GM19099 (cell line): Measurements from ENCODE around the gene LRRC8B.

Experiments used
- POLR2A ChIP-seq: IDR thresholded peaks from 3 replicates; pipeline ENCODE4 v1.6.1; 2011; ENCODE audit warnings: low read depth; ENCODE audit not compliant: insufficient read length; ENCODE audit errors: extremely low read depth

LRRC8B gene

GRCh38 chr1:89582571-89582970 is 57.9 kb downstream of the LRRC8B start:
- no peak for TF ChIP-seq POLR2A

DNA sequence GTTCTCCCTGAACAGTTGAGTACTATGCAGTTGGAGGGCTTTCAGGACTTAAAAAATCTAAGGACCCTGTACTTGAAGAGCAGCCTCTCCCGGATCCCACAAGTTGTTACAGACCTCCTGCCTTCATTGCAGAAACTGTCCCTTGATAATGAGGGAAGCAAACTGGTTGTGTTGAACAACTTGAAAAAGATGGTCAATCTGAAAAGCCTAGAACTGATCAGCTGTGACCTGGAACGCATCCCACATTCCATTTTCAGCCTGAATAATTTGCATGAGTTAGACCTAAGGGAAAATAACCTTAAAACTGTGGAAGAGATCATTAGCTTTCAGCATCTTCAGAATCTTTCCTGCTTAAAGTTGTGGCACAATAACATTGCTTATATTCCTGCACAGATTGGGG is 59.6 kb downstream of the LRRC8B start:
- no peak for TF ChIP-seq POLR2A

DNA sequence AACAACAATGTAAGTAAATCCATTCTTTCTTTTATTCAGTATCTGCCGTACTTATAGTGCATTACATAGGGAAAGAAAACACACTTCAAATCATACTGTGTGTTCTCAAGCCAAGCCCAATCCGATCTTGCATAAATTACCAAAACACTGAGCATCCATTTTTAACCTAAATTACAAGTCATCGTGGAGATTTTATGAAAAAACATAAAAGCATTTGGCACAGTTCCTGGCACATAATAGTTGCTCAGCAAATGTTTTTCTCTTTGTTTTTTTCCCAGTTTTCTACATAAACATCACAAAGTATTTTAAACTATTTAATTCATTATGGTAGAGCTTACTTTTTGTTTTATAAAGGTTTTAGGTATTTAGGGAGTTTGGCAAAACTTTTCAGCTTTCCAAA is 60.2 kb downstream of the LRRC8B start:
- no peak for TF ChIP-seq POLR2A

DNA sequence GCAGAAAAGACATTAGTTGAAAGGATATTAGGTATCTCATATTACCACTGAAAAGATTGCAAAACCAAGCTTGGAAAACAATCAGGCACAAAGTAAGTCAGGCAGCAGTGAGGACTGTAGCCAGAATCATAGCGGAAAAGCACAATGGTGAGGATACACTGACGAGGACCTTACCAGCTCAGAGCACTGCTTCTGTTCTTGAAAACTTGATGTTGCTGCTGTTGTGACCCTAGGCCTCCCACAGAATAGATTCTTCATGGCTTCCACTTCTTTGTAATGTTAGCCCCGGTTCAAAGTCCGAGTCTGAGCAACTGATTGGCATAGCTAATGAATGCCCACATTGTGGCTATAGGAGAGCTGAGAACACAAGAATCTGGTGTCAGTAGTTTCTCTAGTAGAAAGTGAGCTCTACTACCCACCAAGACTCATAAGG is 63.1 kb downstream of the LRRC8B start:
- TF ChIP-seq POLR2A: no peak

GRCh38 chr1:89588480-89588879 is 63.9 kb downstream of the LRRC8B start:
- no peak for TF ChIP-seq POLR2A

- TF ChIP-seq POLR2A: no peak
Observed at GRCh38 chr1:89589515-89589914, 64.9 kb downstream of the LRRC8B start.

- TF ChIP-seq POLR2A: no peak
Observed at GRCh38 chr1:89590341-89591080, 65.9 kb downstream of the LRRC8B start.

DNA sequence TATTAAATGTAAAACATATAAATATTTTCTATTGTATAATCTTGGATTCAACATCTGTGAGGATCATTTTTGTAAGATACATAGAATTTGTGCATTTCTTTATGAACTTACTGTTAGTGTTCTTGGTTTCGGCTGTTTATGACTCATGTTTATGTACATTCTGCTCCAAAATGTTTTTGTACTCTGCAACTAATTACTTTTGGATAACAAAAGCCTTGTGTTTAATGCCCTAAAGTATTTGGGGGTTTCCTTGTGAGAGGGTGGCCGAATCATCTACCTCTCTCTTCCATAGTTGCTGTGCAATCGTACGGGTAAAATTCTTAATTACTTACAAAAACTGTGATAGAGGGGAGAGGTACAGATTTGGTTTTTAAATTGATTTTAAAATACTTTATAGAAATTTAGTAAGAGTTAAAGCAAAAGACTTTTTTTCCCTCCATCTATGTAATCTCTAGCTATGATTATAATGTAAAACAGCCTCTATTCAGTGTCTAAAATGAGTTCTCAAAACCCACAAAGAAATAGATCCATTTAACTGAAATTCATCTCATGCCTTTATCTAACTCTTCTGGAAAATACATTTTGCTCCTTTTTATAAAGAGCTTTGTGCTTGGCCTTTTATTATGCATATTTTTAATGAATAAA is 69.6 kb downstream of the LRRC8B start:
- no peak for TF ChIP-seq POLR2A

GRCh38 chr1:89596698-89597097 is 72.1 kb downstream of the LRRC8B start:
- no peak for TF ChIP-seq POLR2A

DNA sequence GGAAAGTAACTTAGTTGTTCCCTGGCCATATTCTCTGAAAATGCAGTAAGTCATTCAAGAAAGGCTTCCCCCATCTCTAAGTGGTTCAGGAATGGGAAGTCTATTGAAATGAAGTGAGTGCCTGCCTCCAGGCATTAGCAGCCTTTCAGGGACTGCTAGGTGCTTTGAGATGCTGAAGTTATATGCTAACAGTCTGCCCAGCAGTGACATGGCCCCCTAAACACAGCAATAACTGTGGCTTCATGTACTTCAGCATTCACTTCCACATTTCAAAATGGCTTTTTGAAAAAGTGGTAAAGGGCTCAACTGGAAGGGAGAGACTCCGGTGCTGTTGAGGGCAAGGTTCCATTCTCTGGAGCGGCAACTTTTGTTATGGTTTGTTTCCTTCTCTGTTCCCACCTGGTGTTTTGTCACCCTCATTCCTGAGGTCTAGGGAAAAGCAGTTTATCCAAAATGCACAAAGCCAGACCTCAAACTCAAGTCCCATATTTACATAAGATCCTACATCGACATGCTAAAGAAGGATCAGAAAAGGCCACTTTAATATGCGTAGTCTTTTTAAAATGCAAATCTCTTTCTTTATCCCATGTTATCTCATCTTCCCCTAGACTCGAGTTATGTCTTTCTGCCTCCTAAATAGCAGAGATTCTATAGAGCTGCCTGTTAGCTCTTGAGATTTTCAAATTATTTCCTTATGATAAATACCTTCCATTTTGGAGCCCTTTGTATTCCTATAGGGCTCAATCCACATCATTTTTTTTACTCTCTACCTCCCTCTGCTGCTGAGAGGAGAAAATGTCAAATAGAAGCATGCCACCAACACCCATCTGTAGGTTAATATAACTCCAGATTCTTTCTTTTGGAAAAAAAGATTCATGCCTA is 74.1 kb downstream of the LRRC8B start:
- TF ChIP-seq POLR2A: no peak

- no peak for TF ChIP-seq POLR2A
Observed at GRCh38 chr1:89599332-89599630, 74.7 kb downstream of the LRRC8B start.

DNA sequence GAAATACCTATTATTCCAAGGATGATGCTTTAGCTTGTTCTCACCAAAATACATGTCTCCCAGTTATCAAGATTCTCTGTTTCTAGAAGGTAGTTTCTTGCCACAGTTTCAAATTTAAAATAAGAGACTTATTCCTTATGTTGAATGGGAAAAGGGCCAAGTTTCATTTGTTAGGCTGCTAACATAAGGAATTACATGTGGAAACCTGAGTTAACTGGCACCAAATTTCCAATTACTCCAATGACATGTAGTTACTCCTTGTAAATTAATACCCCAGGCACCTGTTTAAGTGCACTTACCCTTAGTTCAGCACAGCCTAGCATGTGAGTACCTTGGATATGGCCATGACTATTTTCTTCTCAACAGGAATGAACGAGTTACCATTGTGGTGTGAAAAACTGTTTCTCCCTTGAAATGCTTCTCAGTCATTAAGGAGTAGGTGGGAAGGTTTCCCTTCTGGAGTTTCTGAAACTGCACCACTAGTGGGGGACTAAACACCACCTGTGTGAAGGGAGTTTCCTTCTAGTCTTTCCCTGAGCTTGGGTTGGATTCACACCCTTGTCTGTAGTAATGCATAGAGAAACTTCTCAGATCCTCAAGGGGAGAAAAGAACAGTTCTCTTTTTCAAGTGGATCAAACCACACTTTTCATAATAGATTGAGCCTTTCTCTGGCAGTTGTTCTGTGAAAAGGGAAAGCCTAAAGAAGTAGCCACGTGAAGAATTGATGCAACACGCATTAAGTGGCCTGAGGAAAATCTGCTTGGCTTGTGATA is 76.0 kb downstream of the LRRC8B start:
- TF ChIP-seq POLR2A: no peak

DNA sequence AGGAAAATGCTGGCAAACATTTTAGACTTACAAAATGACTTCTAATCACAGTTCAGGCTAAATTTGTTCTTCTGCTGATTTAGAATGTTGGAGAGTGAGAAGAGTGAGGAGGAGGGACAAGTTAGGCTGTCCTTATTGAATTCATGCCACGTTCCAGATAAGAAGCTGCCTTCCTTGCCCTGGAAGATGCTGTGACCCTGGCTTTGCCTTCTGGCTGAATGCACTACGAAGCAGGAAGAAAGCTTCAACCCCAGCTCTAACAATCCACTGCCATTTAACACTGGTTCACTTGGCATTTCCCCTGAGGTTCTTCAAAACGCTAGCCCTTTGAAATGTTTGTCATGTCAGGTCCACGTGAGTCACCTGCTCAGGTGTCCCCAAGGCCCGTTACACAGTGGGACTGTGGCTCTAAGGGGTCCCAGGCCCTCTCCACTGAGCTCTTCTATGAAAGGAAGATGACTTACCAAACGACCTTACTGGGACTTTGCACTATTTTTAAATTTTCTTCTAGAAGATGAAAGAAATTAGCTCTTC is 78.3 kb downstream of the LRRC8B start:
- TF ChIP-seq POLR2A: no peak

- TF ChIP-seq POLR2A: no peak
Observed at GRCh38 chr1:89603651-89604413, 79.2 kb downstream of the LRRC8B start.
